GM19043 (cell line): ENCODE measurements around the gene HOXD13.

Source experiments
- ATAC-seq: cut with Tn5 transposase; IDR thresholded peaks from one replicate; pipeline ENCODE4 v1.9.1; 2021; ENCODE audit warnings: low read depth; ENCODE audit not compliant: unreplicated experiment

The HOXD13 gene

GRCh38 chr2:176117823-176118371 is 25.4 kb downstream of the HOXD13 start:
- ATAC-seq = no peak

GRCh38 chr2:176118601-176119339 is 26.2 kb downstream of the HOXD13 start:
- no peak for ATAC-seq

DNA sequence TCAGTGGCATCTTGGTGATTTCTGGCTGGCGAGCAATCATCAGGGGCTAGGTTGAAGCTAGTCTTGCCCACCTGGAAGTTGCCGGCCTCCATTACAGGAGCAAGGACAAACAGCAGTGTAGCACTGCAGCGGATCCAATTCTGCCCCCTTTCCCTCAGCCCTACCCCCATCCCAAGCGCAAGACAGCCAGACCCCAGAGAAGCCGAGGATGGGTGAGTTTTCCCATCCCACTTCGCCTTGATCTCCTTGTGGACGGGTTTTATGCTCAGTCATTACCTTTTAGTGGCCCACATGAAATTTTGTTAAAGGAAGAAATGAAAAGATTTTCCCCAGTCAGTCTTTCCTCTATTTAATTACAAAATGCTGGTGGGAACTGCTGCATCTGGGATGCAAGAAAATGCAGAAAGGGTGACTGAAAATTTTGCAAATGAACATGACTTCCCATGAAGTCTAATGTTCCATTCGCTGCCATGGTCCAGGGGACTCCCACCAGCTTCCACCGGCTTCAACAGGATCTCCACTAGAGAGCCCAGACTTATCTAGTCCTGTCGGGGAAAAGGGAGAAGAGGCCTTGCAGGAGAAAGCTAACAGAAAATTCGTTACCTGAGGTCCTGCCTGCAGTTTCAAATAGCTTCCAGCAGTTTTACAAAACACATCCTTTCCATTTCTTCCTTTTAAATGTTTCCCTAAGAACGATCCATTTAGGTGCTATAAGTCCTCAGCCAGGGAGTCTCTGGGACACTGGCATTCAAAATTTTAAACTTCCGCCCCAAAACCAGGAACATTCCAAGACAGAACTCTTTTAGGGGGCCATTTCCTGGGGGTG is 28.1 kb downstream of the HOXD13 start:
- no peak for ATAC-seq

- no peak for ATAC-seq
These were observed 28.9 kb downstream of the HOXD13 start for GRCh38 chr2:176121190-176122051.

- ATAC-seq = no peak
These were observed 29.6 kb downstream of the HOXD13 start for GRCh38 chr2:176122052-176122682.

- ATAC-seq = no peak
These were observed 30.3 kb downstream of the HOXD13 start, which contains the start of gene HOXD9 for GRCh38 chr2:176122683-176123410. Gene HOXD9, plus strand, starts transcription at chr2:176122719. Its CDS starts 50 bp downstream, at chr2:176122769.

- no peak for ATAC-seq
These were observed 31.0 kb downstream of the HOXD13 start for GRCh38 chr2:176123411-176124109.

DNA sequence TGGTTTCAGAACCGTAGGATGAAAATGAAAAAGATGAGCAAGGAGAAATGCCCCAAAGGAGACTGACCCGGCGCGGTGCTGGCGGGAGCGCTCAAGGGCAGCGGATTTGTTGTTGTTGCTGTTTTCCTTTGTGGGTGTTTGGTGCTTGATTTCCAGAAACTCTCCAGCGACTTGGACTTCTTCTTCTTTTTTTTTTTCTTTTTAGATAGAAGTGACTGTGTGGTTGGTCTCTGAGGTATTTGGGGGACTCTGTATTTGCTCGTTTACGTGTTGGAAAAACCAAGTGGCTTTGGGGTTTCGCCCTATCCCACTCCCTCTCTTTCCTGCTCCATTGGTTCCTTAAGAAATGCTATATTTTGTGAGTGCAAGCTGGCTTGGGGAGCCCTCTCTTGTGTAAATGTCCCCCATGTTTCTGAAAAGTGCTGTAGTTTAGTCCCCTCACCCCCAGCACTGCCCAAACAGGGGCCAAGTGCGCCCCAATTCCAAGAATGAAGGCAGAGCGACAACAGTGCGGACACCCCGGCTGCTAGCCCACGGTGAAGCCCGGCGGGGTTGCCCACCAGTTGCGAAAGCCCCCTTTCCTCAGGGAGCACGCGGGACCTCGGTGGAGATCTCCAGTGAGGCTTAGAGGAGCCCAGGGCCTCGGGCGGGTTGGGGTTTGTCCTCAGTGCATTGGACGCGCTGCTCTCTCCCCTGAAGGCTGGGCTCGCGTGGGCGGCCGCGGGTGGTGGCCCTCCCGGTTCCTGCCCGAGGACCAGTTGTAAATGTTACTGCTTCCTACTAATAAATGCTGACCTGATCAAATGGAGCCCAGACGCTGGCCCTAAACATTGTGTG is 31.8 kb downstream of the HOXD13 start:
- ATAC-seq = no peak

DNA sequence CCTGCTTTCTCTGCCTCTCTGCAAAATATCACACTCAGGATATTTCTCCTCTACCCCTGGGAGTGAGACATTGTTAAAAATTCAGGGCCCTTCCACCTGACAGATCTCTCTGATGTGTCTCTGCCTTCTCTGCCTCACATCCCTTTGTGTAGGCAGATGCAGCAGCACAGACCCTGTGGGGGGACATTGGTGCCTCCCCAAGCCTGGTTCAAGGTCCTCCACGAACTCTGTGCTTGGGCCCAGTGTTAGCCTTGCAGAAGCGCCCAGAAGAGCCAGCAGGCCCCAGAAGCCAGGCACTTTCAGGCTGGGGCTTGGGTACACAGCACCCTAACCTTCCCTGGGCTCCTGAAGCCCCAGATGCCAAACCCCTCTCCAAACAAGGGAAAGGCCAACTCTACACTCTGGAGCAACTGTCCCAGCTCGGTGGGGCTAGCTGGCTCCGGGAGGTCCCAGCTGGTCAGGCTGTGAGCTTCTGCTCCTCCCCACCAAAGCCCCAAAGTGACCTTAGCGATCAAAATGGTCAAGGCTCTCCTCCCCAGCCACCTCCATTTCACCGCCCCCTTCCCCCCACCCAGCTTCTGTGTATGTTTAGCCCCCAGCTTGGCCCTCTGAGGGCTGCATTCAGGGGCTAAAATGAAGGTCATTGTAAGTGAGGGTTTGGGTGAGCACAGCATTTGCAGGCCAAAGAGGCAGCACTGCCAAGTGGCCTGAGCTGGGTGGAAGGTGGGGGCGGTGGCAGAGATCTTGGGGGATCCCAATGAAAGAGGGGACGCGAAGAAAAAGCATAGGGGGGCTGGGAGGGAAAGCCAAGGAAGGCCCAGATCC is 32.6 kb downstream of the HOXD13 start:
- no peak for ATAC-seq

DNA sequence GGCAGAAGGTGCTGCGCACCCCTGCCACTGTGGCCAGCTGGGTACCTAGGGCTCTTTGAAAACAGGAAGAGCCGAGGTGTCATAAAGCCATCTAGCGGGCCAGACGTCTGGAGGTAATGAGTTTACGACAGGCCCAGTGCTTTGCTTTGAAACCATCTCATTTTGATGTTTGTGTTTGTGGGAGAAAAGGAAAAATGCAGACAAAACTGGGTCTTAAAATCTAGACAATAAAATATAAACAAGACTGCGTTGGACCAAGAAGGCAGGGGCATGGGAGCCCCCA is 33.2 kb downstream of the HOXD13 start:
- no peak for ATAC-seq

- ATAC-seq = no peak
These were observed 34.6 kb downstream of the HOXD13 start for GRCh38 chr2:176126929-176127773.

DNA sequence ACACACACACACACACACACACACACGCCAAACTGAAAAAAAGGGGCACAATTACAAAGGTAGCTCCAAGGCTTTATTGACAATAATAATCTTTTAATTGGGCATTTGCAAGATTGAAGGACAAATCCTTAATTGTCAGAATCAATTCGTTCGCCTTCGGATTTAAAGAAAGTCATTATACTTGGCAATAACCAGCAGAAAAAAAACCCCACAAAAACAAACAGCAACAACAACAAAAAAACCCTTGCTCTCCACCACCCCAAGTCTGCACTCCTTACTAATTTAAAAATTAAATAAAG is 35.2 kb downstream of the HOXD13 start:
- ATAC-seq = no peak

- no peak for ATAC-seq
These were observed 35.9 kb downstream of the HOXD13 start for GRCh38 chr2:176128172-176128981.

DNA sequence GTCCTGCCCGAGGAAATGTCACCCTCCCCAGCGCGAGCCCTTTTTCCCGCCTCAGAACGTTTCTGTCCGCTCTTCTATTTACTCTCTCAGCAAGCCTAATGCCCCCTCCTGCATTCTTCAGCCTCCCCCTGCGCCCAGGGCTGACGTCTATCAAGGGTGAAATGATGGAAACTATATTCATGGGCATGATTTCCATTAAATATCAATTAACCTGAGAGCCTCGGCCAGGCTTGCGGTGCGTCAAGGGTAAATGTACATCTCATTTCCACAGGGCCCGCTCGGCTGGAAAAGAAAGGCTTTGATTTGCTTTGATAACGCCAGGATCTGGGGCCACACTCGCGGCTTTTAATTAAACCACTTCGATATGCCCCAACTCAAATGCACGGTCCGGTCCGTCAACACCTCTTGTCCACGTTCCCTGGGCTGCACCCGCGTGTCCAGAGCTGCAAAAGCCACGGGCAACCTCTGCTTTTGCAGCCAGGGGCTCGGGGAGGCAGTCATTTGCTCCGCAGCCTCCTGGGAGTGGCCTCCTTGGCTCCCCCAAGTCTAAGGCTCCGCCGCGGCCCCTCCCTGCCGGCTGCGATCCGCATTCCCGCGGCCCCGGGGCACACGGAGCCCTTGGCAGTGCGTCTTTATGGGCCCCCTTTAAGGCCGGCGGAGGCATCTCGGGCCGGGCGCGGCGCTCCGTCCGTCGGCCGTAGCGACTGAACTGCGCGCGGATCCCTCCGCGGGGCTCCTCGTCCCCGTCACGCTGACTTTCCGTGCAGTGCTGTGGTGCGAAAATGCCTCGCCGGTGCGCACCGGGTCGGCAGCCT is 36.7 kb downstream of the HOXD13 start, which contains the start of gene HOXD8:
Gene HOXD8 (plus strand): TSS at position 724 of the 815 bp plus-strand sequence. CDS start 662 bp downstream, outside the sequence.
- no peak for ATAC-seq

GRCh38 chr2:176129813-176130146 is 37.3 kb downstream of the HOXD13 start:
- ATAC-seq = no peak
